ENCODE results near the gene VSX2. TPM values are rescaled to one million over a fixed set of nuclear protein-coding genes. Genes with fewer than 3 reads are reported as not detected.

Gene VSX2
- total and polyA plus RNA-seq, 7 donors: 0.04 TPM; not detected in 6

DNA sequence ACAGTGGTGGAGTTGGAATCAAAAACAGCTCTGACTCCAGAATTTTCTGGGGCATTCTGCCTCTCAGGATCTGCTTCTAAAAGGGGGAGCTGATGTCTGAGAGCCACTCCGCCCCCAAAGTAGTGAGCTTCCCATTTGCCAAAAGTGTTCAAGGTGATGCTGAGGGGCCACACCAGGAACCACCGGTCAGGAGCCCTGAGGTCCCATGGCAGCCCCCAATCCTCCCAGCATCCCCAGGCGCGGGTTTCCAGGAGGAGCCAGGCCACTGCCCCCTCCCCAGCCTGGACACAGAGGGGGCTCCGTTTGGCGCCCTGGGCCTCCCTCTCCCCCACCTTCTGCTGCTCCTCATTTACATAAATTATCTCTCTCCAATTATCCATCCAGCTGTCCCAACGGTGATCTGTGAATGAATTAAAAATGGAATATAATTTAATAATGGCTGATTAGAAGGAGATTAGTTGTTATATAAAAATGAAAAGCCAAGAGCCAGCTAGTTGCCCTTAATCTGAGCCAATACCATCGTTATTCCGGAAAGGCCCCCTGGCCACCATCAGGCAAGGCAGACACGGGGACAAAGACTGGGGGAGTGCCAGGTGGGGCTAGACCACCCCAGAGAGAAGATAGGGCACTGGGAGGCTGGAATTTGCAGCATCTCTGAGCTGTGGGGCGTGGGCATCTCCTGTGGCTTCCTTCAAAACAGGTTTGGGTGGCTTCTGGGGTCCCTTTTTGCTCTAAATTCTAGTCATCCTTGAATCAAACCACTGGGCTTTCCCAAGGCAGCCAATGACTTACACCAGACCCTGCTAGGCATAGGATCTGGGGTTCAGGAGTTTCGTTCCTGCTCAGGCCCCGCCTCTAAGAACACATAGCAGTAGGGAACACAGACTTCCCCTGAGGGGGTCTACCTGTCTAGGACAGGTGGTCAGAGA is 19.7 kb upstream of the VSX2 start:
- Histone ChIP-seq H3K4me1 (peaks cover 0 to 11% (median 7%) of the 10 kb centered on the region in 4 donors), H3K9me3 (no peaks in the 10 kb centered on the region), H3K4me3 (no peak overlapping the region), H3K27ac (no peak overlapping the region), H3K27me3 (peaks cover 13 to 57% (median 16%) of the 10 kb centered on the region in 3 donors), H3K36me3 (no peaks in the 10 kb centered on the region)
- DNase-seq: no peak
- TF ChIP-seq POLR2A (IDR thresholded peaks at IDR 0.05) (no peak), EP300 (IDR thresholded peaks at IDR 0.05) (no peak), POLR2AphosphoS5 (IDR thresholded peaks at IDR 0.05) (no peak)
- TF ChIP-seq, protein P1, sequence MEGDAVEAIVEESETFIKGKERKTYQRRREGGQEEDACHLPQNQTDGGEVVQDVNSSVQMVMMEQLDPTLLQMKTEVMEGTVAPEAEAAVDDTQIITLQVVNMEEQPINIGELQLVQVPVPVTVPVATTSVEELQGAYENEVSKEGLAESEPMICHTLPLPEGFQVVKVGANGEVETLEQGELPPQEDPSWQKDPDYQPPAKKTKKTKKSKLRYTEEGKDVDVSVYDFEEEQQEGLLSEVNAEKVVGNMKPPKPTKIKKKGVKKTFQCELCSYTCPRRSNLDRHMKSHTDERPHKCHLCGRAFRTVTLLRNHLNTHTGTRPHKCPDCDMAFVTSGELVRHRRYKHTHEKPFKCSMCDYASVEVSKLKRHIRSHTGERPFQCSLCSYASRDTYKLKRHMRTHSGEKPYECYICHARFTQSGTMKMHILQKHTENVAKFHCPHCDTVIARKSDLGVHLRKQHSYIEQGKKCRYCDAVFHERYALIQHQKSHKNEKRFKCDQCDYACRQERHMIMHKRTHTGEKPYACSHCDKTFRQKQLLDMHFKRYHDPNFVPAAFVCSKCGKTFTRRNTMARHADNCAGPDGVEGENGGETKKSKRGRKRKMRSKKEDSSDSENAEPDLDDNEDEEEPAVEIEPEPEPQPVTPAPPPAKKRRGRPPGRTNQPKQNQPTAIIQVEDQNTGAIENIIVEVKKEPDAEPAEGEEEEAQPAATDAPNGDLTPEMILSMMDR (IDR thresholded peaks at IDR 0.05): no peak
- WGBS, 2 donors: 69 to 71% methylated on average over 13 of the region's 13 CpGs
- intact Hi-C loops (cut with DNase I): loop anchor here (5.0 kb wide), 1 partner anchor 33 kb away; no protein-coding TSS in a partner anchor

DNA sequence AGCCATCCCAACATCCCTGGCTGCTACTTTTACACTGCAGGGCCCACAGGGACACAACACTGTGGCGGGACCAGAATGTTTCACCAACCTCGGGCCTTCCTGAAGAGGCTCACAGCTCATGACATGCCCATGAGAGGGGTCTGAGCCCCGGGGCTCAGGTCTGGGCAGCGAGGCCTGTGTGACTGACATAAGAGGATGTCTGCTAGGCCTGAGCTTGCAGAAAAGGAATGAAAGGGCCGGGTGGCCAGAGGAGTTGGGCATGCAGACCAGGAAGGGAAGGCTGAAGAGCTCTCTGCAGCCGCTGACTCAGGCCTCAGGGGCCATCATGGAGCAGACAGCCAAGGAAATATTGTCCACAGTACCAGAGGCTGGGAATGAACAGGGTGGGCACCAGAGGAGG is 18.3 kb upstream of the VSX2 start:
- Histone ChIP-seq H3K4me1 (peaks cover 0 to 11% (median 7%) of the 10 kb centered on the region in 4 donors), H3K4me3 (no peak overlapping the region), H3K36me3 (no peaks in the 10 kb centered on the region), H3K9me3 (no peaks in the 10 kb centered on the region), H3K27ac (no peak overlapping the region), H3K27me3 (peaks cover 13 to 57% (median 16%) of the 10 kb centered on the region in 3 donors)
- intact Hi-C loops (cut with DNase I): no loop called here
- no peak for DNase-seq
- TF ChIP-seq, protein P1 (IDR thresholded peaks at IDR 0.05): no peak
- TF ChIP-seq POLR2AphosphoS5 (IDR thresholded peaks at IDR 0.05) (no peak), POLR2A (IDR thresholded peaks at IDR 0.05) (no peak), EP300 (IDR thresholded peaks at IDR 0.05) (no peak)
- WGBS, 2 donors: 86 to 88% methylated on average over 6 of the region's 6 CpGs

GRCh38 chr14:74221741-74222140 is 17.5 kb upstream of the VSX2 start:
- H3K9me3 ChIP-seq: no peaks in the 10 kb centered on the region
- 92% methylated on average over 7 of the region's 7 CpGs for WGBS, 2 donors
- H3K4me1 ChIP-seq: peaks cover 0 to 11% (median 7%) of the 10 kb centered on the region in 4 donors
- H3K27ac ChIP-seq: no peak overlapping the region
- H3K4me3 ChIP-seq: no peak overlapping the region
- H3K36me3 ChIP-seq: no peaks in the 10 kb centered on the region
- no peak for TF ChIP-seq POLR2AphosphoS5 (IDR thresholded peaks at IDR 0.05)
- TF ChIP-seq EP300 (IDR thresholded peaks at IDR 0.05): no peak
- TF ChIP-seq, protein P1 (IDR thresholded peaks at IDR 0.05): no peak
- TF ChIP-seq POLR2A (IDR thresholded peaks at IDR 0.05): no peak
- H3K27me3 ChIP-seq: peaks cover 13 to 53% (median 16%) of the 10 kb centered on the region in 3 donors
- DNase-seq: no peak
- intact Hi-C loops (cut with DNase I): no loop called here

GRCh38 chr14:74223016-74223415 is 16.2 kb upstream of the VSX2 start:
- WGBS, 2 donors: 83% methylated on average over 6 of the region's 6 CpGs
- peak; percentile 21 for DNase-seq
- no peaks in the 10 kb centered on the region for H3K36me3 ChIP-seq
- H3K27me3 ChIP-seq: peaks cover 11 to 40% (median 13%) of the 10 kb centered on the region in 3 donors
- TF ChIP-seq POLR2AphosphoS5 (IDR thresholded peaks at IDR 0.05) (no peak), EP300 (IDR thresholded peaks at IDR 0.05) (no peak), POLR2A (IDR thresholded peaks at IDR 0.05) (no peak)
- TF ChIP-seq, protein P1 (IDR thresholded peaks at IDR 0.05): no peak
- no peak overlapping the region for H3K27ac ChIP-seq
- intact Hi-C loops (cut with DNase I): no loop called here
- no peak overlapping the region for H3K4me3 ChIP-seq
- H3K4me1 ChIP-seq: peaks cover 0 to 4% (median under 1%) of the 10 kb centered on the region in 4 donors
- no peaks in the 10 kb centered on the region for H3K9me3 ChIP-seq

Measured in sigmoid colon (tissue), 7 donors.